HCT116 (cell line): ENCODE data around the gene RAB1A. TPM values are rescaled to one million over a fixed set of nuclear protein-coding genes. Genes with fewer than 3 reads are reported as not detected.
"Not testable (repeated sequence)": the region's sequence is repeated elsewhere in the genome, so short reads cannot be mapped to it uniquely, and the experiment has no call there.

Experiments used
- ATAC-seq: fragments of 200-7000 bp; cut with Tn5 transposase; 2 replicates; pipeline ENCODE4 v1.9.1; 2020; ENCODE audit warnings: mild to moderate bottlenecking, moderate library complexity
- BruUV-seq: library from RNA; stranded (reverse); fragments of 400-500 nt; replicated peaks from 2 replicates; lab custom pipeline; 2021; lab: Mats Ljungman, UMichigan
- CTCF ChIA-PET: fragments of 300-600 bp; sonication (Branson Sonifier 250); formaldehyde crosslinking; loops from one replicate; lab custom pipeline; 2021; ENCODE audit warnings: antibody characterized with exemption; lab: Charles Lee
- POLR2A ChIA-PET: fragments of 300-600, 350-600 bp; sonication (Branson Sonifier 250); formaldehyde crosslinking; loops from one replicate; lab custom pipeline; 2021; ENCODE audit warnings: antibody characterized with exemption; lab: Charles Lee
- RAD21 ChIA-PET, 2 experiments: fragments of 300-600 bp; sonication (Branson Sonifier 250); formaldehyde crosslinking; loops; one replicate each; lab custom pipeline; 2023; ENCODE audit warnings: low total read pairs in 2 of 2; ENCODE audit not compliant: uncharacterized antibody in 2 of 2, unreplicated experiment in 2 of 2, low non-redundant PET in 1 of 2; lab: Charles Lee
- DNase-seq: peaks from one replicate; pipeline ENCODE4 v3.0.0-alpha.2; 2010; ENCODE audit warnings: low read depth, low spot score
- H2AFZ ChIP-seq: fragments of 200-600 bp; shearing (Covaris generic), sonication (generic); 2 replicates; pipeline ENCODE4 v1.6.1; 2017; ENCODE audit warnings: low read depth, mixed run types, mixed read lengths, antibody characterized with exemption, low read length; ENCODE audit not compliant: poor library complexity, severe bottlenecking
- H3K27ac ChIP-seq: 2 replicates; pipeline ENCODE4 v1.5.1; 2012; ENCODE audit warnings: low read depth, low read length
- H3K27me3 ChIP-seq: fragments of 200-600 bp; sonication (generic); 2 replicates; pipeline ENCODE4 v1.6.1; 2016; ENCODE audit warnings: mixed run types, low read length, mixed read lengths; ENCODE audit not compliant: insufficient read depth
- H3K36me3 ChIP-seq, 2 experiments: fragments of 200-500 bp in 1 of 2; fragments of 200-600 bp in 1 of 2; sonication (Bioruptor generic) in 1 of 2; sonication (generic) in 1 of 2; 2 replicates each; pipeline versions ENCODE4 v1.5.1 to v1.6.1; 2014 to 2016; ENCODE audit warnings: low read length in 2 of 2, inconsistent platforms in 1 of 2, mixed read lengths in 1 of 2, mixed run types in 1 of 2; ENCODE audit not compliant: insufficient read depth in 2 of 2, control insufficient read depth in 1 of 2
- H3K4me1 ChIP-seq, 2 experiments: fragments of 200-600 bp in 1 of 2; sonication (generic) in 1 of 2; 2 replicates each; pipeline versions ENCODE4 v1.5.1 to v1.6.1; 2012 to 2017; ENCODE audit warnings: low read length in 2 of 2, inconsistent platforms in 1 of 2, mild to moderate bottlenecking in 1 of 2, mixed read lengths in 1 of 2, mixed run types in 1 of 2, moderate library complexity in 1 of 2; ENCODE audit not compliant: insufficient read depth in 2 of 2, control insufficient read depth in 1 of 2
- H3K4me2 ChIP-seq: fragments of 200-600 bp; sonication (generic); 2 replicates; pipeline ENCODE4 v1.6.1; 2017; ENCODE audit warnings: mixed run types, low read length, mixed read lengths
- H3K4me3 ChIP-seq, 2 experiments: fragments of 200-600 bp in 1 of 2; sonication (generic) in 1 of 2; replicated peaks in 1 of 2; 2 replicates each; pipeline ENCODE4 v1.5.1; 2011 to 2016; ENCODE audit warnings: low read length in 2 of 2, control low read depth in 1 of 2, low read depth in 1 of 2, mild to moderate bottlenecking in 1 of 2, mixed read lengths in 1 of 2, mixed run types in 1 of 2
- H3K79me2 ChIP-seq: fragments of 200-600 bp; sonication (generic); 2 replicates; pipeline ENCODE4 v1.6.1; 2017; ENCODE audit warnings: mild to moderate bottlenecking, mixed run types, low read length, moderate library complexity, mixed read lengths; ENCODE audit not compliant: insufficient read depth
- H3K9ac ChIP-seq: fragments of 200-600 bp; sonication (generic); 2 replicates; pipeline ENCODE4 v1.6.1; 2016; ENCODE audit warnings: low read length, mixed read lengths
- H3K9me2 ChIP-seq: fragments of 200-600 bp; sonication (generic), shearing (Covaris generic); 2 replicates; pipeline ENCODE4 v1.6.1; 2017; ENCODE audit warnings: mixed run types, mild to moderate bottlenecking, moderate library complexity; ENCODE audit not compliant: insufficient read depth
- H3K9me3 ChIP-seq, 2 experiments: fragments of 200-500 bp in 1 of 2; fragments of 200-600 bp in 1 of 2; sonication (Bioruptor generic) in 1 of 2; sonication (generic) in 1 of 2; 2 replicates each; pipeline ENCODE4 v1.6.1; 2014 to 2017; ENCODE audit warnings: low read length in 2 of 2, mixed read lengths in 2 of 2, inconsistent platforms in 1 of 2, low read depth in 1 of 2, mild to moderate bottlenecking in 1 of 2, mixed run types in 1 of 2, moderate library complexity in 1 of 2; ENCODE audit not compliant: control insufficient read depth in 1 of 2, insufficient read depth in 1 of 2
- H4K20me1 ChIP-seq: fragments of 200-600 bp; sonication (generic), shearing (Covaris generic); 2 replicates; pipeline ENCODE4 v1.6.1; 2017; ENCODE audit warnings: mixed run types, mild to moderate bottlenecking, moderate library complexity; ENCODE audit not compliant: insufficient read depth
- CBX3 ChIP-seq: IDR thresholded peaks from 2 replicates; pipeline ENCODE4 v1.6.1; 2012; ENCODE audit warnings: low read depth
- EGR1 ChIP-seq: IDR thresholded peaks from 2 replicates; pipeline ENCODE4 v1.6.1; 2012; ENCODE audit warnings: low read depth
- EZH2 ChIP-seq: fragments of 200-600 bp; sonication (generic); IDR thresholded peaks from 2 replicates; pipeline ENCODE4 v1.6.1; 2017; ENCODE audit warnings: antibody characterized with exemption, mixed run types
- EZH2phosphoT487 ChIP-seq: fragments of 200-600 bp; IDR thresholded peaks from 2 replicates; pipeline ENCODE4 v1.6.1; 2018; ENCODE audit warnings: antibody characterized with exemption, borderline replicate concordance
- FOSL1 ChIP-seq: IDR thresholded peaks from 2 replicates; pipeline ENCODE4 v1.6.1; 2012; ENCODE audit warnings: low read depth
- JUND ChIP-seq: IDR thresholded peaks from 2 replicates; pipeline ENCODE4 v1.6.1; 2012
- POLR2A ChIP-seq: IDR thresholded peaks from 2 replicates; pipeline ENCODE4 v1.7.0; 2011; ENCODE audit warnings: borderline replicate concordance; ENCODE audit not compliant: insufficient read depth, insufficient read length; ENCODE audit errors: extremely low read depth
- POLR2AphosphoS5 ChIP-seq: IDR thresholded peaks from 2 replicates; pipeline ENCODE4 v1.6.1; 2011; ENCODE audit warnings: mild to moderate bottlenecking, low read depth, low read length, moderate library complexity
- SIN3A ChIP-seq: IDR thresholded peaks from 2 replicates; pipeline ENCODE4 v1.6.1; 2012; ENCODE audit warnings: low read depth
- SRF ChIP-seq: IDR thresholded peaks from 2 replicates; pipeline ENCODE4 v1.6.1; 2012; ENCODE audit warnings: low read depth
- YY1 ChIP-seq: IDR thresholded peaks from 2 replicates; pipeline ENCODE4 v1.6.1; 2011; ENCODE audit warnings: low read length, low read depth, moderate library complexity, mild to moderate bottlenecking; ENCODE audit not compliant: insufficient replicate concordance; ENCODE audit errors: extremely low read depth
- intact Hi-C: fragments of 100-400 bp; cut with micrococcal nuclease; formaldehyde crosslinking; loops from 2 replicates; pipeline ENCODE4 v1.10.0; 2022
- total RNA-seq: library from RNA; stranded (reverse); gene quantifications from one replicate; pipeline ENCODE4 v1.2.1, GENCODE V29; 2021; ENCODE audit not compliant: unreplicated experiment
- TF ChIP-seq, protein P1 (sequence below), 3 experiments: fragments of 200-600 bp in 1 of 3; sonication (generic) in 1 of 3; IDR thresholded peaks in 2 of 3; conservative IDR thresholded peaks in 1 of 3; 2 replicates each; pipeline ENCODE4 v1.5.1; 2012 to 2017; ENCODE audit warnings: low read depth in 2 of 3, low read length in 2 of 3, antibody characterized with exemption in 1 of 3, borderline replicate concordance in 1 of 3, control low read depth in 1 of 3, mild to moderate bottlenecking in 1 of 3, mixed read lengths in 1 of 3, mixed run types in 1 of 3, moderate library complexity in 1 of 3; ENCODE audit not compliant: insufficient read depth in 1 of 3
- TF ChIP-seq, protein P2 (sequence below): IDR thresholded peaks from 2 replicates; pipeline ENCODE4 v1.6.1; 2012

Gene RAB1A
- total RNA-seq, 1 experiment from 2014 or later, result 131 TPM

DNA sequence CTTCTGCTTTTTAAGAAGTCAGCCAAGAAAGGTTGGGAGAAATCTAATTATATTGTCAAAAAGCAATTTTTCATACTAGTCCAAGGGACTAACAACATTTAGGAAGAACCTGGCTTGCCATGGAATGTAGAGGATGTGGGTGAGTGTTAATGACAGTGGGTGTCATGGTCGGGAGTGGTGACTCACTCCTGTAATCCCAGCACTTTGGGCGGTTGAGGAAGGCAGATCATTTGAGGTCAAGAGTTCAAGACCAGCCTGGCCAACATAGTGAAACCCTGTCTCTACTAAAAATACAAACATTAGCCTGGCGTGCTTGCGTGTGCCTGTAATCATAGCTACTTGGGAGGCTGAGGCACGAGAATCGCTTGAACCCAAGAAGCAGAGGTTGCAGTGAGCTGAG is 27.9 kb upstream of the RAB1A start:
- Histone ChIP-seq H3K4me2 (peak overlapping the region; percentile 45), H3K4me1 (peaks cover 0 to 27% of the 10 kb centered on the region in 2 experiments; a peak in 3 of 4 replicates), H2AFZ (peak overlapping the region; percentile 35)
- H3K9ac ChIP-seq, RAD21 ChIA-PET, H3K27ac ChIP-seq, ATAC-seq, H3K4me3 ChIP-seq, H3K27me3 ChIP-seq, POLR2A ChIA-PET, H3K9me3 ChIP-seq, H3K36me3 ChIP-seq, BruUV-seq, intact Hi-C loops, H3K9me2 ChIP-seq, H4K20me1 ChIP-seq, DNase-seq, H3K79me2 ChIP-seq: not testable (repeated sequence)
- 0 out of 2 replicates have a peak, but pooled peaks have one; percentile 8 for TF ChIP-seq JUND
- CTCF ChIA-PET, result interaction anchor here (1.4 kb wide), 1 partner anchor 12 kb away, joined by 5 read pairs; no protein-coding TSS in a partner anchor

DNA sequence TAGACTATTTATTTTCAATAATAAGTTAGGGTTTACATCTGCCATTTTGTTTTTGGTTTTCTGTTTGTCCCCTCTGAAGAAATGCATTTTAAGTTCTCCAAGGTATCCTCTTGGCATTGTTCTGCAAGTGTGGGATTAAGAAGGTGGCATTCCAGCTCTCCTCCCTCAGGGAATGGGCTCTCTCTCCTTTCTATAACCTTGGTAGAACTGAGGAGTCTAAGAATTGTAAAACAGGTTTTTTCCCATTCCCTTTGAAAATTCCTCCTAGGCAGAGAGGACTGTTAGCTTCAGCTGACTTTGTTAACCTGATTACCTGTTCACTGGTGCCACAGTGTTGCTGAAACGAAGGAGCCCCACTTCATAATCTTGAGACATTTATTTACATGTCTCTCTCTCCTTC is 26.1 kb upstream of the RAB1A start:
- no peak for ATAC-seq
- Histone ChIP-seq H3K79me2 (no peaks in the 10 kb centered on the region), H3K9me2 (no peaks in the 10 kb centered on the region), H3K27me3 (no peaks in the 10 kb centered on the region), H2AFZ (no peak overlapping the region), H3K9me3 (no peaks in the 10 kb centered on the region), H3K4me1 (peaks cover 0 to 21% of the 10 kb centered on the region in 2 experiments; a peak in 2 of 4 replicates), H3K27ac (no peak overlapping the region)
- no TSS peak for BruUV-seq
- no peak for DNase-seq
- CTCF ChIA-PET, result no interaction called here
- intact Hi-C loops, result no loop called here
- TF ChIP-seq POLR2AphosphoS5 (no peak), EZH2 (no peak), YY1 (no peak), FOSL1 (no peak), SIN3A (no peak), POLR2A (no peak), JUND (no peak), CBX3 (no peak), EZH2phosphoT487 (no peak), EGR1 (no peak), SRF (no peak)
- TF ChIP-seq, protein P1, sequence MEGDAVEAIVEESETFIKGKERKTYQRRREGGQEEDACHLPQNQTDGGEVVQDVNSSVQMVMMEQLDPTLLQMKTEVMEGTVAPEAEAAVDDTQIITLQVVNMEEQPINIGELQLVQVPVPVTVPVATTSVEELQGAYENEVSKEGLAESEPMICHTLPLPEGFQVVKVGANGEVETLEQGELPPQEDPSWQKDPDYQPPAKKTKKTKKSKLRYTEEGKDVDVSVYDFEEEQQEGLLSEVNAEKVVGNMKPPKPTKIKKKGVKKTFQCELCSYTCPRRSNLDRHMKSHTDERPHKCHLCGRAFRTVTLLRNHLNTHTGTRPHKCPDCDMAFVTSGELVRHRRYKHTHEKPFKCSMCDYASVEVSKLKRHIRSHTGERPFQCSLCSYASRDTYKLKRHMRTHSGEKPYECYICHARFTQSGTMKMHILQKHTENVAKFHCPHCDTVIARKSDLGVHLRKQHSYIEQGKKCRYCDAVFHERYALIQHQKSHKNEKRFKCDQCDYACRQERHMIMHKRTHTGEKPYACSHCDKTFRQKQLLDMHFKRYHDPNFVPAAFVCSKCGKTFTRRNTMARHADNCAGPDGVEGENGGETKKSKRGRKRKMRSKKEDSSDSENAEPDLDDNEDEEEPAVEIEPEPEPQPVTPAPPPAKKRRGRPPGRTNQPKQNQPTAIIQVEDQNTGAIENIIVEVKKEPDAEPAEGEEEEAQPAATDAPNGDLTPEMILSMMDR (IDR thresholded peaks at IDR 0.05 in 2 of 3, conservative IDR thresholded peaks at IDR 0.05 in 1 of 3; ENCODE audit: borderline replicate concordance in 1 of 3, insufficient read depth in 1 of 3, low read depth in 2 of 3, low read length in 2 of 3), result no peak
- TF ChIP-seq, protein P2, sequence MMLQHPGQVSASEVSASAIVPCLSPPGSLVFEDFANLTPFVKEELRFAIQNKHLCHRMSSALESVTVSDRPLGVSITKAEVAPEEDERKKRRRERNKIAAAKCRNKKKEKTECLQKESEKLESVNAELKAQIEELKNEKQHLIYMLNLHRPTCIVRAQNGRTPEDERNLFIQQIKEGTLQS, result no peak
- TF ChIP-seq, all 23 proteins: peak for 0
- Histone ChIP-seq H3K4me3 (no peak overlapping the region), H3K36me3 (no peaks in the 10 kb centered on the region), H3K4me2 (no peak overlapping the region), H3K9ac (no peak overlapping the region), H4K20me1 (no peaks in the 10 kb centered on the region)
- POLR2A ChIA-PET, result no interaction called here
- RAD21 ChIA-PET, result no interaction called here
